ENCODE results near the gene SLIT1.

SLIT1 gene

DNA sequence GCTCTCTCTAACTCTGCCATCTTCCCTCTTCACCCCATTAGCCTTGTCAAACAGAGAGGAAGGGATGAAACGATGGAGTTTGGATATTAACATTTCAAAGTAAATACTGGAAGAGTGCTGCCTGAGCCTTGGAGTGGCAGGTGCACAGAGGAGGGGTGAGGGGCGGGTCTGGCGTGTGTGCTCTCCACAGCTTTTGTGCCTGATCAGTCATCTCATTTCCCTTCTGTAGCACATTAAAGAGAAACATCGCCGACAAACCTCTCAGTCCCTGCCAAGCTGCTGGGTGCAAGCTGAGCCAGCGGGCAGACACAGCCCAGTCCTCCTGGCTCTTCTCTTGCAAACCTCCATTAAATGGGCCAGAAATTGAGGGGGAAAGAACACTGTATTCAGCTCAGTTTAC is 76.2 kb downstream of the SLIT1 start:
- H3K4me3 ChIP-seq (ENCODE audit: low read depth in 1 of 5, low read length in 5 of 5), result no peak overlapping the region
- no peaks in the 10 kb centered on the region for H3K36me3 ChIP-seq (ENCODE audit: control insufficient read depth in 5 of 5, insufficient read depth in 5 of 5, low read length in 5 of 5)
- H3K27ac ChIP-seq (ENCODE audit: low read depth, low read length), result no peak overlapping the region
- H3K27me3 ChIP-seq (ENCODE audit: control insufficient read depth in 5 of 5, insufficient read depth in 4 of 5, low read length in 5 of 5), result peaks cover 0 to 6% (median 2%) of the 10 kb centered on the region in 5 donors
- no peaks in the 10 kb centered on the region for H3K9me3 ChIP-seq (ENCODE audit: control insufficient read depth in 5 of 5, low read length in 5 of 5)
- H3K9ac ChIP-seq (ENCODE audit: low read length in 5 of 5), result no peak overlapping the region
- H3K4me1 ChIP-seq (ENCODE audit: control insufficient read depth in 5 of 5, insufficient read depth in 5 of 5, low read length in 5 of 5), result no peaks in the 10 kb centered on the region

DNA sequence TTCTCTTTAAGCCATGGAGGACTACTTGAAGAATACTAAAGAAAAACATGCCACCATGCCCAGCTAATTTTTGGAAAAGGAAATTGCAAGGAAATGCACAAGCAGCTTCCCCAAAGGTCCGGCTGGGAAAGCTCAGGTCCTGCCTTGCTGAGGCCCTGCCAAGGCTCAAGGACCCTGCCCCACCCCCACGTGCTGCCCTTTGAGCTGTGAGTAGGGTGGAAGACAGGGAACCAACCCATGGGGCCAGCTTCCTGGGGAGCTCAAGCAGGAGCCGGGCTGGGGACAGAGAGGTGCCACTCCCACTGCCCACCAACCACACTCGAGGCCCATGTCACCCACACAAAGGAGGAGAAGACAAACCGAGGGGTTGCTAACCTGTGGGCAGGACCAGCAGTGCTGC is 78.2 kb downstream of the SLIT1 start:
- Histone ChIP-seq H3K36me3 (ENCODE audit: control insufficient read depth in 5 of 5, insufficient read depth in 5 of 5, low read length in 5 of 5) (no peaks in the 10 kb centered on the region), H3K9ac (ENCODE audit: low read length in 5 of 5) (no peak overlapping the region), H3K27me3 (ENCODE audit: control insufficient read depth in 5 of 5, insufficient read depth in 4 of 5, low read length in 5 of 5) (peaks cover 0 to 6% (median 2%) of the 10 kb centered on the region in 5 donors), H3K4me1 (ENCODE audit: control insufficient read depth in 5 of 5, insufficient read depth in 5 of 5, low read length in 5 of 5) (no peaks in the 10 kb centered on the region), H3K27ac (ENCODE audit: low read depth, low read length) (no peak overlapping the region), H3K4me3 (ENCODE audit: low read depth in 1 of 5, low read length in 5 of 5) (no peak overlapping the region), H3K9me3 (ENCODE audit: control insufficient read depth in 5 of 5, low read length in 5 of 5) (no peaks in the 10 kb centered on the region)

DNA sequence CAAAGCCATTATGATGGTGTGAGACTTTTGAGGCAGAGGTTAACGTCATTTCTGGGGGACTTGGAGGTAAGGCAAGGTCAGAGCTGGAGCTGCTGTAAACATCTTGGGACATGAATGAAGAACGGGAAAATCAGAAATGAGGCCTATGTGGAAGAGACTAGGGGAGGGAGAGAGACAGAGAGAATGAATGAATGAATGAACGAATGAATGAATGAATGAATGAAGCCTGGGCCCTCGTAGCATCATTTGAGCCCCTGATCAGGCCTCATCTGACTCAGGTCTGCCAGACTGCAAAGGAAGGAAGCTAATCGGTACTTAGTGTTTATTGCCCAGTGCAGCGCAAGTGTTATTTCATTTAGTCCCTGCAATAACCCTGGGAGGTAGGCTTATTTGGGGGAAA is 79.6 kb downstream of the SLIT1 start:
- H3K4me3 ChIP-seq (ENCODE audit: low read depth in 1 of 5, low read length in 5 of 5), result no peak overlapping the region
- H3K9ac ChIP-seq (ENCODE audit: low read length in 5 of 5), result no peak overlapping the region
- no peak overlapping the region for H3K27ac ChIP-seq (ENCODE audit: low read depth, low read length)
- H3K4me1 ChIP-seq (ENCODE audit: control insufficient read depth in 5 of 5, insufficient read depth in 5 of 5, low read length in 5 of 5), result no peaks in the 10 kb centered on the region
- peaks cover 0 to 6% (median 2%) of the 10 kb centered on the region in 5 donors for H3K27me3 ChIP-seq (ENCODE audit: control insufficient read depth in 5 of 5, insufficient read depth in 4 of 5, low read length in 5 of 5)
- no peaks in the 10 kb centered on the region for H3K36me3 ChIP-seq (ENCODE audit: control insufficient read depth in 5 of 5, insufficient read depth in 5 of 5, low read length in 5 of 5)
- H3K9me3 ChIP-seq (ENCODE audit: control insufficient read depth in 5 of 5, low read length in 5 of 5), result no peaks in the 10 kb centered on the region

DNA sequence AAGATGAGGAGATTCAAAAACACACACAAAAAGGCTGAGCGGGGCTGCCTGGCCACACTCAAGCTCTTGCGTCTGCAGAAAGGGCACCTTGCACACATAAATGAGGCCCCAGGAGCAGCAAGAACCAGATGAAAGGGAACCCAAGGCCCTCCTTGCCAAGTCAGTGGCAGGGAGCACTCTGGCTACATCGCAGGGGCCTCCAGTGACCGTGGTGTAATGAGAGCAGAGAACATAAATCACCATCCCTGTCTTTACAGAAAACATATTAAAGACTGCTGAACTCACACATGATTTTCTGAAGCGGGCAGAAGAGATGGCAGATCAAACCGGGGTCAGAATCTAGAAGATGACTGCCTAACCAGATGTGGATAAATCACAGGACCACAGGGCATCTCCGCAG is 80.5 kb downstream of the SLIT1 start:
- Histone ChIP-seq H3K9ac (ENCODE audit: low read length in 5 of 5) (no peak overlapping the region), H3K9me3 (ENCODE audit: control insufficient read depth in 5 of 5, low read length in 5 of 5) (no peaks in the 10 kb centered on the region), H3K36me3 (ENCODE audit: control insufficient read depth in 5 of 5, insufficient read depth in 5 of 5, low read length in 5 of 5) (no peaks in the 10 kb centered on the region), H3K4me3 (ENCODE audit: low read depth in 1 of 5, low read length in 5 of 5) (no peak overlapping the region), H3K27me3 (ENCODE audit: control insufficient read depth in 5 of 5, insufficient read depth in 4 of 5, low read length in 5 of 5) (peaks cover 0 to 6% (median 2%) of the 10 kb centered on the region in 5 donors), H3K27ac (ENCODE audit: low read depth, low read length) (no peak overlapping the region), H3K4me1 (ENCODE audit: control insufficient read depth in 5 of 5, insufficient read depth in 5 of 5, low read length in 5 of 5) (no peaks in the 10 kb centered on the region)

DNA sequence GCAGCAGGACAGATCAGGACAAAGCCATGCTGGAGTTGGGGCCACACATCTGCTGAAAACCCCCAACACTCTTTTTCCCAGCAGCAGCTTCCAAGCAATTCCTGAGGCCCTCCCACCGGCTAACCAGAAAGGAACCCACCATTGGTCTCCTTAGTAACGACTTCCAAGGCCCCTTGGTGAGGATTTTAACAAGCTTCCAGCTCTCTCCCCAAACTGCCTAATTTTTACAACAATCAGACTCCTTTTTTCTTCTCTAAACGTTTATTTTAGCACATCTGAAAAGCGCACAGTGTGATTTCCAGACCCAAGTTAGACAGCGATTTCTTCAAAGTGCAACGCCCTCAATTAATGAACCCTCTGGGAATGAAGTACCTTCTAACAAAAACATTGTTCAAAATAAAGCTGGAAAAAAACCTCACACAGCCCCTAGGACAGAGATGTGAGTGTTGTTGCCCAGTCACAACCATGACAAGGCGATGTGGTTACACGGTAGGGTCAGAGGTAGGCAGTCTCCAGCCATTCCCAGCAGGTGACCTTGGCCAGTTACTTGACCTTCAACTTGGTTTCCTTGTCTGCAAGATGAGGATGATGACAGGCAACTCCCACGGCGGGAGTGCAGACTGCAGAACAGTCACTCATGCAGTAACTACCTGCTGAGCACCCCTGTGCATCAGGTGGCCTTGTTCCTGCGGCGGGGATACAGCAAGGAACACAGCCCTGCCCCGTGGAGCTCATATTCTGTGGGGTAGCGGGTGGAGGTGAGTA is 82.3 kb downstream of the SLIT1 start:
- Histone ChIP-seq H3K27me3 (ENCODE audit: control insufficient read depth in 5 of 5, insufficient read depth in 4 of 5, low read length in 5 of 5) (peaks cover 0 to 9% (median 2%) of the 10 kb centered on the region in 5 donors), H3K36me3 (ENCODE audit: control insufficient read depth in 5 of 5, insufficient read depth in 5 of 5, low read length in 5 of 5) (no peaks in the 10 kb centered on the region)

DNA sequence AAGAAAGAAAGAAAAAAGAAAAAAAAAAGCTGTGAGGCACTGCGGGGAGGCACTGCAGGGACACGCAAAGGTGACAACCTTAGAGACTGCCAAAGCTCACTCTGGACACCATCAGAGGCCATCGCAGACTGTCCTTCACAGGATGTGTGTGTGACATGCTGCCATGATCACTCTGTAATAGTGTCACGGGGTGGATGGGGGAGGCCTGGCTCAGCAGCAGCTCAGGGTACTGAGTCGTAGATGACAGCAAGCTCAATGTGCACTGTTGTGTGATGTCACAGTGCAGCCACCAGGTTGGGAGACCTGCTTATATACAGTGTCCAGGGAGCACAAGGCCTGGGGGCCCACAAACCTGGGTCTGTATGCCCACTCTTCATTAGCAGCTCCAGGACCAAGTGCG is 83.3 kb downstream of the SLIT1 start:
- Histone ChIP-seq H3K27me3 (ENCODE audit: control insufficient read depth in 5 of 5, insufficient read depth in 4 of 5, low read length in 5 of 5) (peaks cover 0 to 8% (median 2%) of the 10 kb centered on the region in 5 donors), H3K9me3 (ENCODE audit: control insufficient read depth in 5 of 5, low read length in 5 of 5) (no peaks in the 10 kb centered on the region), H3K9ac (ENCODE audit: low read length in 5 of 5) (no peak overlapping the region), H3K27ac (ENCODE audit: low read depth, low read length) (no peak overlapping the region), H3K4me1 (ENCODE audit: control insufficient read depth in 5 of 5, insufficient read depth in 5 of 5, low read length in 5 of 5) (no peaks in the 10 kb centered on the region), H3K4me3 (ENCODE audit: low read depth in 1 of 5, low read length in 5 of 5) (no peak overlapping the region), H3K36me3 (ENCODE audit: control insufficient read depth in 5 of 5, insufficient read depth in 5 of 5, low read length in 5 of 5) (no peaks in the 10 kb centered on the region)

More for the DNA sequence above, 82.3 kb downstream of the SLIT1 start:
- Histone ChIP-seq H3K4me1 (ENCODE audit: control insufficient read depth in 5 of 5, insufficient read depth in 5 of 5, low read length in 5 of 5) (no peaks in the 10 kb centered on the region), H3K9me3 (ENCODE audit: control insufficient read depth in 5 of 5, low read length in 5 of 5) (no peaks in the 10 kb centered on the region), H3K4me3 (ENCODE audit: low read depth in 1 of 5, low read length in 5 of 5) (no peak overlapping the region), H3K9ac (ENCODE audit: low read length in 5 of 5) (no peak overlapping the region), H3K27ac (ENCODE audit: low read depth, low read length) (no peak overlapping the region)

DNA sequence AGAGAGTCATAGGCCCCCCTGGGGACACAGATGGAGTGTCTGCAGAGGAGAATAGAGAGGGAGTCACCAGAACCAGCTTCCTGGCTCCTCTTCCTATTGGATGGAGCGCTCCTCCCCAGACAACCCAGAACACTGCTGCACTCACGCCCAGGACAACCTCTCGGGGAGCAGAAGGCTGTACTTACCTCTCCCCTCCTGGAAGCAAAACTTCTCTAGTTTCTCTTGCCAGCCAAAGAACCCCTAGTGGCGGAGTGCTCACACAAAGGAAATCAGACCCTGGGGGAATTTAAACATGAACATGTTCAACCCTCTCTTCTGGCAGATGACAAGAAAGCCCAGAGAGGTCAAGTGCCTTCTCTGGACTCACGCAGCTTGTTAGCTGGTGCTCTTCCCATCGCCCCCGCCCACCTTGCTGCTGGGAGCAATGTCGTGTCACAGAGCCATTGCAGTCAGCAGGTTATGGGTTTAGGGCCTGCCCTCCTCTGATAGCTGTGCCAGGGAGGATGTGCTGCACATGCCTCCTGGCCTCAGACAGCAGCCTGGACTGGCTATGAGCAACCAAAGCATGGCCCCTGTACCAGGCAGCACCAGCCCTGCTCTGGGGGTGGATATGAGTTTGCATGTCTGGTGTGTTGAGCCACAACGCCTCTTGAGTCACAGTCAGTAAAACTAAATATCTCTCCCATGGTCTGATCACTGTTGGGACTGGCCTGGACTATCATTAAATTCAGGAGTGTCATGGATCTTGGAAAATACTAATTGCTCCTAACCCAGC is 84.4 kb downstream of the SLIT1 start:
- Histone ChIP-seq H3K9me3 (ENCODE audit: control insufficient read depth in 5 of 5, low read length in 5 of 5) (no peaks in the 10 kb centered on the region), H3K27me3 (ENCODE audit: control insufficient read depth in 5 of 5, insufficient read depth in 4 of 5, low read length in 5 of 5) (peaks cover 0 to 12% (median 5%) of the 10 kb centered on the region in 5 donors), H3K4me3 (ENCODE audit: low read depth in 1 of 5, low read length in 5 of 5) (no peak overlapping the region), H3K4me1 (ENCODE audit: control insufficient read depth in 5 of 5, insufficient read depth in 5 of 5, low read length in 5 of 5) (no peaks in the 10 kb centered on the region), H3K36me3 (ENCODE audit: control insufficient read depth in 5 of 5, insufficient read depth in 5 of 5, low read length in 5 of 5) (no peaks in the 10 kb centered on the region), H3K9ac (ENCODE audit: low read length in 5 of 5) (no peak overlapping the region), H3K27ac (ENCODE audit: low read depth, low read length) (no peak overlapping the region)

DNA sequence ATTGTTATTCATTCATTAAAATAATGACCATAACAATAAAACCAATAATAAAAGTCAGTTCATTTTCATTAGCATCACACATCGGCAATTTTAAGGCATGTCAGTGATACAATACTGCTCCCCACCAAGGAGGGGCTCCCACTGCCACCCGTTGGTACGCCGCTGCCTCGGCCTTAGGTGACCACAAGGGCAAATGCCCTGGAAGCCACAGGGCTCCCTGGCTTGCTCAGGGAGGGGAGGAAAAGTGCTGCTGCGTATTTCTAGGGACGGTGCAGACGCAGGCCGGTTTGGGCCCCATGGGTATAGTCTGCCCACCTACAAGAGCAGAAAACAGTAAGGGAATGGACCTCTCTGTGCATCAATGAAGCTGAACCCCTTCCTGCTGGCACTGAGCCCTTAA is 85.1 kb downstream of the SLIT1 start:
- Histone ChIP-seq H3K9me3 (ENCODE audit: control insufficient read depth in 5 of 5, low read length in 5 of 5) (no peaks in the 10 kb centered on the region), H3K4me3 (ENCODE audit: low read depth in 1 of 5, low read length in 5 of 5) (no peak overlapping the region), H3K27ac (ENCODE audit: low read depth, low read length) (no peak overlapping the region), H3K4me1 (ENCODE audit: control insufficient read depth in 5 of 5, insufficient read depth in 5 of 5, low read length in 5 of 5) (peaks cover 0 to 7% (median 3%) of the 10 kb centered on the region in 5 donors), H3K36me3 (ENCODE audit: control insufficient read depth in 5 of 5, insufficient read depth in 5 of 5, low read length in 5 of 5) (no peaks in the 10 kb centered on the region), H3K9ac (ENCODE audit: low read length in 5 of 5) (no peak overlapping the region), H3K27me3 (ENCODE audit: control insufficient read depth in 5 of 5, insufficient read depth in 4 of 5, low read length in 5 of 5) (peaks cover 0 to 17% (median 7%) of the 10 kb centered on the region in 5 donors)

DNA sequence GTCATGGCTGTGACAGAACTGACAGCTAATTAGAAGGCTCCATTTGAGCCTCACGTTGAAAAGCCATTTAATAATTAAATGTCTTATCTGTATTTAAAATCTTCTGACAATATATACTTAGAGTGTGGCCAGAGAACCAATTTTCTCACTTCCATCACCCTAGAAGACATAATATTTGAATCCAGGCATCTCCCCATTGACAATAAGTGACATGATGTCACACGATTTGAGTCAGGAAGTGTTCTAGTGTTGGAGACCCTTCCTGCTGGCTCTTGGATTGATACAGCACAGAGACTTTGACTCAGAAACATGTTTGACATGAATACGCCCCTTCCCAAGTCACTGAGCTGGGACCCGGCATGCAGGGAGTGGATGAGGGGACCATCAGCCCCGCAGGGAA is 85.9 kb downstream of the SLIT1 start:
- Histone ChIP-seq H3K27me3 (ENCODE audit: control insufficient read depth in 5 of 5, insufficient read depth in 4 of 5, low read length in 5 of 5) (peaks cover 2 to 24% (median 13%) of the 10 kb centered on the region in 5 donors), H3K4me3 (ENCODE audit: low read depth in 1 of 5, low read length in 5 of 5) (no peak overlapping the region), H3K9me3 (ENCODE audit: control insufficient read depth in 5 of 5, low read length in 5 of 5) (no peaks in the 10 kb centered on the region), H3K36me3 (ENCODE audit: control insufficient read depth in 5 of 5, insufficient read depth in 5 of 5, low read length in 5 of 5) (no peaks in the 10 kb centered on the region), H3K4me1 (ENCODE audit: control insufficient read depth in 5 of 5, insufficient read depth in 5 of 5, low read length in 5 of 5) (peaks cover 0 to 11% (median 5%) of the 10 kb centered on the region in 5 donors), H3K9ac (ENCODE audit: low read length in 5 of 5) (no peak overlapping the region), H3K27ac (ENCODE audit: low read depth, low read length) (no peak overlapping the region)

DNA sequence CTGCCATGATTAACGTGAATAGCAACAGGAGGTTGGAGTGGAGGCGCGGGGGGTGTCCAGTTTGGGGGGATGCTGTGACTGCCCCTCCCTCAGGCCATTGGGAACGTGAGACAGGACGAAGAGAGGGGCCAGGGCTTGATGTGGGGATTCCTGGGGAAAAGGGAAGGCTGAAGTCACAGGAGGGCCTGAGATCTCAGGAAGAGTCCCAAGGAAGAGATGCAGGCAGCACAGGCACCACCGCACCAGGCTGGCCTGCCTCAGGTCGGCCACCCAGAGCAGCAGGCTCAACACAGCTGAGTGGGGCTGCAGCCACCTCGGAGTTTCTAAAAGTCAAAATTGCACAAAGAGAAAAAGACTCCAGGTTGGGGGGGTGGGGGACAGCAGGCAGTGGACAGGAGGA is 86.7 kb downstream of the SLIT1 start:
- Histone ChIP-seq H3K4me3 (ENCODE audit: low read depth in 1 of 5, low read length in 5 of 5) (no peak overlapping the region), H3K4me1 (ENCODE audit: control insufficient read depth in 5 of 5, insufficient read depth in 5 of 5, low read length in 5 of 5) (peaks cover 0 to 11% (median 5%) of the 10 kb centered on the region in 5 donors), H3K36me3 (ENCODE audit: control insufficient read depth in 5 of 5, insufficient read depth in 5 of 5, low read length in 5 of 5) (no peaks in the 10 kb centered on the region), H3K27ac (ENCODE audit: low read depth, low read length) (no peak overlapping the region), H3K27me3 (ENCODE audit: control insufficient read depth in 5 of 5, insufficient read depth in 4 of 5, low read length in 5 of 5) (peaks cover 2 to 27% (median 16%) of the 10 kb centered on the region in 5 donors), H3K9me3 (ENCODE audit: control insufficient read depth in 5 of 5, low read length in 5 of 5) (no peaks in the 10 kb centered on the region), H3K9ac (ENCODE audit: low read length in 5 of 5) (no peak overlapping the region)

Measured in subcutaneous abdominal adipose tissue (tissue), 5 donors.